ENCODE measurements around the gene VPS29.
"Not testable (repeated sequence)": the region's sequence is repeated elsewhere in the genome, so short reads cannot be mapped to it uniquely, and the experiment has no call there.

VPS29 gene

DNA sequence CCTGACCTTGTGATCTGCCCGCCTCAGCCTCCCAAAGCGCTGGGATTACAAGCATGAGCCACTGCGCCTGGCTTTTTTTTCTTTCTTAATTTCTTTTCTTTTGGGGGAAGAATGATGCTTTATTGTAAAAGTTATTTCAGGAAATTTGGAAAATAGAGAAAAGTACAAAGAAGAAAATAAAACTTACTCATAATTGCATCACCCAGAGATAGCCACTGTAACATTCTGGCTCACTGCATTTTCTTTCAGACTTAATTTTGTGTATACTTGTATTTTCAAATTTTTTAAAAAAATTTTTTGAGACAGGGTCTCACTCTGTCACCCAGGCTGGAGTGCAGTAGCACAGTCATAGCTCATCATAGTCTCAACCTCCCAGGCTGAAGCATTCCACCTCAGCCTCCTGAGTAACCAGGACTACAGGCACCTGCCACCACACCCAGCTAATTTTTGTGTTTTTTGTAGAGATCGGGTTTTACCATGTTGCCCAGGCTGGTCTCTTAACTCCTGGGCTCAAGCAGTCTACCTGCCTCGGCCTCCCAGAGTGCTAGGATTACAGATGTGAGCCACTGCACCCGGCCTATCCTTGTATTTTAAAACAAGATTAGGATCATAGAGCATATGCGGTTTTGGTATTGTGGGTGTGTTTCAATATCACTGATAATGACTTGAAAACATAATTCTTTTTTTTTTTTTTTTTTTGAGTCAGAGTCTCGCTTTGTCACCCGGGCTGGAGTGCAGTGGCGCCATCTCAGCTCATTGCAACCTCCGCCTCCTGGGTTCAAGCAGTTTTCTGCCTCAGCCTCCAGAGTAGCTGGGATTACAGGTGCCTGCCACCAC, 19.2 kb upstream of the VPS29 start:
- not testable (repeated sequence) for DNase-seq

DNA sequence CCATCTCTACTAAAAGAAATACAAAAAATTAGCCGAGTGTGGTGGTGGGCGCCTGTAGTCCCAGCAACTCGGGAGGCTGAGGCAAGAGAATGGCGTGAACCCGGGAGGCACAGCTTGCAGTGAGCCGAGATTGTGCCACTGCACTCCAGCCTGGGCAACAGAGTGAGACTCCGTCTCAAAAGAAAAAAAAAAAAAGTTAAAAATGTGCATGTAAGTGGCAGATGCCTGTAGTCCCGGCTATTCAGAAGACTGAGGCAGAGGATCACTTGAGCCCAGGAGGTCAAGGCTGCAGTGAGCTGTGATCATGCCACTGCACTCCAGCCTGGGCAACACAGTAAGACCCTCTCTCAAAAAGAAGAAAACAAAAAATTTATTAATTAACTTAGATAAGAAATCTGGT, 16.1 kb upstream of the VPS29 start:
- not testable (repeated sequence) for DNase-seq

DNA sequence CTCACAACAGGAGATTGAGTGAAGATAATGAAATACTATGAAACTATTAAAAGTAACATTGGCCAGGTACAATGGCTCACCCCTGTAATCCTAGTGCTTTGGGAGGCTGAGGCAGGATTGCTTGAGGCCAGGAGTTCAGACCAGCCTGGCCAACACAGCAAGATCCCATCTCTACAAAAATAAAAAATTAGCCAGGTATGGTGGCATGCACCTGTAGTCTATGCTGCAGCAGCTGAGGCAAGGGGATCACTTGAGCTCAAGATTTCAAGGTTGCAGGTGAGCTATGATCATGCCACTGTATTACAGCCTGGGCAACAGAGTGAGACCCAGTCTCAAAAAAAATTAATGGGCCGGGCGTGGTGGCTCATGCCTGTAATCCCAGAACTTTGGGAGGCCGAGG, 15.1 kb upstream of the VPS29 start:
- DNase-seq = no peak

DNA sequence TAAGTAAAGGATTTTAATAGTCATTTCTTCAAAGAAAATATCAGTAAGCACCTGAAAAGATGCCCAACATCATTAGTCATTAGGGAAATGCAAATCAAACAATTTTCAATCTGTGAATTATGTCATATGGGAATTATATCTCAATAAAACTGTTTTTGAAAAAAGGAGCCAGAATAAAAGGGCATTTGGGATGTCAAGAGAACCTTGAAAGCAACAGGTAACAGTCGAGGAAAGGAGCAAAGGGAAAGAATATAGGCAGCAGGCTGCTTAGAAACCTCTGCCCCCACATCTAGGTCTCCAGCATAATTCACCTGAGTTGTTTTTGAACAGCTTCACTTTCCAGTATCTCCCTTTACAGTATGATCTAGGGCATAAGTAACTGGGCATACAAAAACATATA, 12.5 kb upstream of the VPS29 start:
- DNase-seq = no peak

DNA sequence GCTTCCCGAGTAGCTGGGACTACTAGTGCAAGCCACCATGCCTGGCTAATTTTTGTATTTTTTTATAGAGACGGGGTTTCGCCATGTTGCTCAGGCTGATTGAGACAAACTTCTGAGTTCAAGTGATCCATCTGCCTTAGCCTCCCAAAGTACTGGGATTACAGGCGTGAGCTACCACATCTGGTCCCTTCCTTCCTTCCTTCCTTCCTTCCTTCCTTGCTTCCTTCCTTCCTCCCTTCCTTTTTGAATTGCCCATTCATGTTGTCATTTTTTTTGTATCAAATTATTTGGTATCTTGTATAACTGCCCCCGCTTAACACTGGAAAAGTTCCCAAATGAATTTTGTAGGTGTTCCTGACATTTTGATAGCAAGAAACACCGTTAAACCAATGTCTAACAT, 11.9 kb upstream of the VPS29 start:
- no peak for DNase-seq

DNA sequence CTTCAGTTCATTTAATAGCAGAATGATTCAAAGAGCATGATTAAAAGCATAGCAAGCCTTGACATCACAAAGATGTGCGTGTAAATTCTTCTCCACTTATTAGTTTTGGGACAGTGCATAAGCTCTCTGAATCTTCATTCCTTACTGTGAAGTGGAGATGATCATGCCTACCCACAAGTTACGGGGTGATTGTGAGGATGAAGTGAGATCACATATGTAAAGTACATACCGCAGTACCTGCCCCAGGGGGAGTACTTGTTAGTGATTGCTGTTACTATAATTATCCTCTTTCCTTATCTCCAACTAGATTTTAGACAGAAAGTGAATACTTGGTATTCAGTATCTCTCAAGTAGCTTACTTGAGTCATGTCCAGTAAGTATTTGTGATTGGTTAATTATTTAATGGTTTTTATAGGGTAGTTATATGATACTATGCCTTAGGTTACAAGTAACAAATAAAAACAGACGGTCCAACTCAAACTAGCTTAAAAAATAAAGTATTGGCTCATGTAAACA, 6.2 kb upstream of the VPS29 start:
- DNase-seq = peak; percentile 20

DNA sequence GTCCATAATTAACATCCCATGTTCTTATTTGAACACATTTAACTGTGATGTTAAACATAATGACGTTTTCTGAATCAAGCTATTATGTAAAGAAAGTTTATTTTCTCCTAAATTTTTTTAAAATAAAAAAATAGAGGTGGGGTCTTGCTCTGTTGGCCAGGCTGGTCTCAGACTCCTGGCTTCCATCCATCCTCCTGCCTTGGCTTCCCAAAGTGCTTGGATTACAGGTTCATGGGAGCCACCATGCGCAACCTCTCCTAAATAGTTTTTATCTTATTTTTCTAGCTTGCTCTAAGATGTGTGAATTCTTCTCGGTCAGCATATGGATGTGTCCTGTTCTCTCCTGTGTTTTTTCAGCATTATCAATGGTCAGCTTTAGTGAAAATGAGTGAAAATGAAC, 3.4 kb upstream of the VPS29 start:
- no peak for DNase-seq

DNA sequence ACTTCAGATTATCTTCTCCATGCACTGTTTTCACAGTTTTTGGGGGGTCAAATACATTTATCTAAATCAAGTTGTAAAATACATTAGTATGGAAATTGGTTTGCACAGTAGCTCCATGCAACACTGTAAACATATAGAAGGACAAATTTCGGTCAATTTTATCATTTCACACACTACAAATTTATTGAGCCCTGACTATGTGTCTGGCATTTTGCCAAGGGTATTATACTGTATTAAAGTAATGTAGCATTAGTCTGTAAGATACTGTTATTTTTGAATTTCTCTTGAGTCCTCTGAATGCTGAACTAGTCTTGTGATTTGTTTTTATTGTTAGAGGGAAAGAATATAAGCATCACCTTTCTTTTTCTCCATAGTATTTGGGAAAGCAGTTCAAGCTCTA, 1.5 kb upstream of the VPS29 start:
- no peak for DNase-seq

DNA sequence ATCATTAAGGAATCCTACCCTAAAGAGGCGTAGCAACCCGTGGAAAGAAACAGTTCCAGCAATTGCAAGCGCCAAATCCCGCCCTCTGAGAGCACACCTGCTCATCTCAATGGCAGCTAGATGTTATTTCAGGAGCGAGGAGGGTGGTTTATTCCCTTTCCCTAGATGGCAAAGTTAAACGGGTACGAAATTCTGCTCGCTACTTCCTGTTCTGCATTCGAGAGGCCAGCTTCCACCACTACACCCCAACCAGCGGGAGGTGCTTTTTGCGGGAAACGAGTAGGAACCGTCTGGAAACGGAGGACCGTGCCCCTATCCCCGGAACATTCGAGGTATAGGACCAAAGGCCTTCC, 536 bp downstream of the VPS29 start:
- DNase-seq = no peak

DNA sequence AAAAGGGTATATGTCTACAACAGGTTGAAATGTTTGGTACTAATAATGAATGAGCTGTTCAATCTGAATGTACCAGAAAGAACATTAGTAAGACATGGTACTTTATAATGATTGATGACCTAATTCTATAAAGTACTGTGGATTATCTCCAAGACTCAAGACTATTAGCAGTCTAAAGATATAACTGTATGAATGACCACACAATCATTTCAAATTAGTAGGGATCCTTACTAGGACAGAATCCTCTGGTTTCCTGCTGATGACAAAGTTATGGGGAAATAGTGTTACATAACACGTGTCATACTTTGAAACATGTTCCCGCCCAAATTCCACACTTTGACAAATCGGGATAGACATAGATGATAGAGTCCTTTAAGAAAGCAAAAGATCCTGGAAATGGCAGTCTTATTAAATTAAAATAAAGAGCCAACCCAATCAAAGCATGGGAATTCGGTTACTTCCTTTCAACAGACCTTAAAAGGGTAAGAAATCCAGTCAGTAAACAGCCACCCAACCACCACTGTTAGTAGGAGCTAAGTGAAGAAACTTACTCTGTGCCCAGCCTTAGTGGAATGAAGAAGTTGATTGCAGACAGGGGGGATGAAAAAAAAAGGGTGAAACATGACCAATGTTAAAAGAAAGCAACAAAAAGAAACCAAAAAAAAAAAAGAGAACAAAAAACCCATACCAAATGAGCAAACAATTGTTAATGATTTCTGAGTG, 2.8 kb downstream of the VPS29 start:
- DNase-seq = no peak

DNA sequence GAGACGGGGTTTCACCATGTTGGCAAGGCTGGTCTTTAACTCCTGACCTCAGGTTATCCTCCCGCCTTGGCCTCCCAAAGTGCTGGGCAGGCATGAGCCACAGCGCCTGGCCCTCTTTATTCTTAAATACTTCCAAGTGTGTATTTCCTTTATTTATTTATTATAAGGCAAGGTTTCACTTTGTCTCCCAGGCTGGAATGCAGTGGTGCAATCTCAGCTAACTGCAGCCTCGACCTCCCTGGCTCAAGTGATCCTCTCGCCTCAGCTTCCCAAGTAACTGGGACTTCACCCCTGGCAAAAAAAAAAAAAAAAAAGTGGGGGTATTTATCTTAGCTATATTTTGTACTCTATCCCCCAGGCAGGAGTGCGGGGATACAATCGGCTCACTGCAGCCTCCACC, 26.5 kb downstream of the VPS29 start:
- DNase-seq = no peak

DNA sequence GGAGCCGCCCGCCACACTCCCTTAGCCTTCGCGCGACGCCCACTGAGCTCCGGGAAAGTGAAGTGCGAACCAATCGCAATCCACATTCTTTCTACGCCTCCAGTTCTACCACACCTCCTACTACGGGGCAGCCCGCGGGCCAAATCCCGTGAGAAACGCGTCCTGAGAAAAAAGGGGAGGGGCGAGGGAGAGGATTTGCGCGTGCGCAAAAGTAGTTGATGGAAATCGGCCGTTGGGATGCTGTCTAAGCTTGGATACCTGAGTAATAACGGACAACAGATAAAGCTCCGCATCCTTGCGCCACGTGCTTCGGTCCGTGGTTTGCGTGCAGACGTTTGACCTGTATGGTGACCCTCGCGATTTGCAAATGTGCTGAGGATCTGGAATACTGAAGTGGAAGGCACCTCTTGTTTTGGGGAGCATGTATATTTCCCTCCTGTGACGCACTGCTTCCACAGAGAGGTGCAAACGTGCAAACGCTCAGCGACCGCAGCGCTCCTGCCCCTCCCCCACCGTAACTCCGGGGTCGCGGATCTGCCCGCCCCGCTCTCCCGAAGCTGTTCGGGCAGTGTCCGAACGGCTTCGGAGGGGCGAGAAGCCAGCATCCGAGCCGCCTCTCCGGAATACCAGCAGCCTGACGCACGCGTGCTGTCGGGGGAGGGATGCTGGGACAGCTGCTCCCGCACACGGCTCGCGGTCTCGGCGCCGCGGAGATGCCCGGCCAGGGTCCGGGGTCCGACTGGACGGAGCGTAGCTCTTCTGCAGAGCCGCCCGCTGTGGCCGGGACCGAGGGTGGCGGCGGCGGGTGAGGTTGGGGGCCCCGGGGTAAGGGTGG, 33.5 kb downstream of the VPS29 start, which contains the start of the genes FAM216A and GPN3:
Gene FAM216A (plus strand): TSS at position 632 of the 835 bp plus-strand sequence. CDS start 31 bp downstream, at position 663.
Gene GPN3 (minus strand): TSS at position 44 of the 835 bp plus-strand sequence. CDS start 54 bp downstream, outside the sequence.
- DNase-seq = peak; percentile 98

DNA sequence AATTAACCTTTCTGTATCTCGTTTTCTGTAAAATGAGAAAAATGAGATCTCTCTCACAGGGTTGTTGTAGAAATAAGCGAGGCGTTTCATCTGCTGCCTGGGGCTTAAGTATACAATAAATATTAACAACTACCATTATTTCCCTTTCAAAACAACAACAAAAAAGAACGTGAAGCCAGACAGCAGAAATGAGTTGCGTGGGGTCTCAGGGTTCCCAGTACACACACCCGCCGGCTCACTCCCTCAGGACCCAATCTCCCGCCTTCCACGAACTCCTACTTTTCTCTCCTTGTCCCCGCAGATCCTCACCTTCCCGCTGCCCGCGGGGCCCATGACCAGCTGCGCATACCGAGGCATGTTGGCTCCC, 34.1 kb downstream of the VPS29 start:
- DNase-seq = no peak

DNA sequence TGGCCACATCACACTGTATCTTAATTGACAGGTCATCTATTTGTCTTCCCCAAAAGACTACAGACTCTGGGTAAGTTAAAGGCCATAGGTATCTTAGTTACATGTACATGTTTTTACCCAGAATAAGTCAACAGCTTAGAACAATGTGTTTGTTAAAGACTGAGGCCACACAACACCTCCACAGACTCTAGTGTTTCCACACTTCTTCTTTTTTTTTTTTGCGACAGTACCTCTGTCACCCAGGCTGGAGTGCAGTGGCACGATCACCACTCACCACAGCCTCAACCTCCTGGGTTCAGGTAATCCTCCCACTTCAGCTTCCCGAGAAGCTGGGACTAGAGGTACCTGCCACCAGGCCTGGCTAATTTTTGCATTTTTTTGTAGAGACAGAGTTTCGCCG, 35.1 kb downstream of the VPS29 start:
- no peak for DNase-seq

DNA sequence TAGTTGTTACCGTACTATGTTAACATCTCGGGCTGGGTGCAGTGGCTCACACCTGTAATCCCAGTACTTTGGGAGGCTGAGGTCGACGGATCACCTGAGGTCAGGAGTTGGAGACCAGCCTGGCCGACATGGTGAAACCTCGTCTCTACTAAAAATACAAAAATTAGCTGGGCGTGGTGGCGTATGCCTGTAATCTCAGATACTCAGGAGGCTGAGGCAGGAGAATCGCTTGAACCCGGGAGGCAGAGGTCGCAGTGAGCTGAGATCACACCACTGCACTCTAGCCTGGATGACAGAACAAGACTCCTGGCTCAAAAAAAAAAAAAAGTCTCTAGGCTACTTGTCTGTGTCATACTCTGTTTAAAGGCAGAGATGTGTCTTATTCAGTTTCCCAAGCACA, 36.1 kb downstream of the VPS29 start:
- not testable (repeated sequence) for DNase-seq

DNA sequence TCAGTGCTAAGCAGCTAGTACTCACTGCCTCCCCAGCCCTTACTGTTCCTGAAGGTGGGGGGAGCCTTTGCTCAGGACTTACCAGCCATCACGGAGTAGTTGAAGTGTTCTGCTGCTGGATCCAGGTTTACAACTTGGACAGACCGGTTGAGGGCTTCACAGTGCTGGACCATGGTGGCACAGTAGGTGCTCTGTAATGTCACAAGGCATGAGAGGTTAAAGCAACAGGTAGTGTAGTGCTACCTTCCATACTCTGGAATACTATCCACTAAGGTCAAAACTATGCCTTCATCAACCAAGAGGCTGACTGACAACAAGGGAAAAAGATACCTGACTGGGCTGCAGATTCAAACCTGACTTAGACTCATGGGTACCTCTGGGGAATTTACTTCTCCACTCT, 36.9 kb downstream of the VPS29 start:
- DNase-seq = no peak

DNA sequence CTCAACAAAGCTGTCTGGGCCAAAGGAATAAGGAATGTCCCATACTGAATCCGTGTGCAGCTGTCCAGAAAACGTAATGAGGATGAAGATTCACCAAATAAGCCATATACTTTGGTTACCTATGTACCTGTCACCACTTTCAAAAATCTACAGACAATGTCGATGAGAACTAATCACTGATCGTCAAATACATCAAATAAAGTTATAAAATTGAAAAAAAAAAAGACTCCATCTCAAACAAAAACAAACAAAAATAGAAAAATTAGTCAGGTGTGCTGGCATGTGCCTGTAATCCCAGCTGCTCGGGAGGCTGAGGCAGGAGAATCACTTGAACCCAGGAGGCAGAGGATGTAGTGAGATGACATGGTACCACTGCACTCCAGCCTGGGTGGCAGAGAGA, 40.7 kb downstream of the VPS29 start:
- not testable (repeated sequence) for DNase-seq

DNA sequence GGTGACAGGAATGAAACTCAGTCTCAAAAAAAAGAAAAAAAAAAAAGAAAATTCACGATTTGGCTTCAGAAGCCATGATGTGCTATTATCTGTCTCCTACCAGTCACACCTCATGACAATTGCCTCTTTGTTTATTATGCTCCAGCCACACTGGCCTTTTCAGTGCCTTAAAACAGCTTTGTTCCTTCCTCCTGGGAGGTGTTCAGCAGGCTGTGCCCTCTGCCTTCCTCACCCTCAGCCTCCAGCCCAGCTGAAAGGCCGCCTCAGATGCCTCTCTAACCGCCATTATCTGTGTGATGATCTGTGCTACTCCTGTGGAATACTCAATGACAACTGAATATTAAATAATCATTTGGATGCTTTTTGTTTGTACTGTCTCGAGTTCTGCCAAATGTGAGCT, 43.2 kb downstream of the VPS29 start:
- no peak for DNase-seq

DNA sequence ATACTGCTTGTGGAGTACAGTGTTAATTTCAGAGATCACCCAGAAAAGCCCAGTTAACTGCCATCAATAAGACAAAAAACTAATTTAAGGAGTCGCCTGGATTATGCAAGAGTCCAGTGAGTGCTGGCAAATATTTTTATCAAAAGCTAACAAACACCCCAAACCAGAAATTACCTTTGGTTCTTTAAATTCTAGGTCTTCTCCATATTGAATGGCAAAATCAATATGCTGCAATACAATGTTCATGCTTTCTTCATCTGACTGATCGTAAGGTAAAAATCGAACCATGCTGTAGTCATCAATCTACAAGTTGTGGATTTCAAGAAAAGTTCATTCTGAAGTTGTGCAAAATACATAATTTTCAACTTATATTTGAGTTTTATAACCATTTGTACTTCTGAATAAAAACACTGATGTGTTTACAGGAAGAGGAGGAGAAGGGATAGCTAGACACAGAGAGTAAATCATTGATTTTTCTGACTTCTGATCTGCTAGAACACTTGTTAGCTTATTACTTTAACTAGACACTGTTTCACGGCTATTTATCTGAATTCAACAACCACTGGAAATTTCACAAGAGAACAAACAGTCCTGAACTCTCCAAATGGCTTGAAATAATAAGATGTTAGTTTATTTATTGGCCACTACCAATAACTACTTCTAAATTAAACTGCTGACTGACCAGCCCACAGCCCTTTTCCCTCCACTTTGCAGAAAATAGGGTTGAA, 48.2 kb downstream of the VPS29 start:
- no peak for DNase-seq

DNA sequence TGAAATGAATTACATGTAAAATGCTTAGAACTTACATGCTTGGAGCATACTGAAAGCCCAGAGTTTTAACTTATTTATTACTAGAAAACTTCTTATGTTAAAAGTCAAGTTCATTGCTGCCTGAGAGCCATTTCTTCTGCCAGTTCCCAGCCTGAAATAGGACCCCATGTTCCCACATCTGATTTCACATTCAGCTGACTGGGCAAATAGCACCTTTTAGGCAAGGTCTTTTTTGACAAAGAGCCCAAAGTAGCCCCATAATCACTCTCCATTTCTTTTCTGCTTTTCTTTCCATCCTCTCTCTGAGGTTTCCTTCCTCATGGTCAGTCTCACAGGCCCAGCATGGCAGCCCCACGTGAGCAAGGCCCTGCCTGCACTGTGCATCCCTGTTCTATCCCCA, 50.6 kb downstream of the VPS29 start:
- DNase-seq = no peak

DNA sequence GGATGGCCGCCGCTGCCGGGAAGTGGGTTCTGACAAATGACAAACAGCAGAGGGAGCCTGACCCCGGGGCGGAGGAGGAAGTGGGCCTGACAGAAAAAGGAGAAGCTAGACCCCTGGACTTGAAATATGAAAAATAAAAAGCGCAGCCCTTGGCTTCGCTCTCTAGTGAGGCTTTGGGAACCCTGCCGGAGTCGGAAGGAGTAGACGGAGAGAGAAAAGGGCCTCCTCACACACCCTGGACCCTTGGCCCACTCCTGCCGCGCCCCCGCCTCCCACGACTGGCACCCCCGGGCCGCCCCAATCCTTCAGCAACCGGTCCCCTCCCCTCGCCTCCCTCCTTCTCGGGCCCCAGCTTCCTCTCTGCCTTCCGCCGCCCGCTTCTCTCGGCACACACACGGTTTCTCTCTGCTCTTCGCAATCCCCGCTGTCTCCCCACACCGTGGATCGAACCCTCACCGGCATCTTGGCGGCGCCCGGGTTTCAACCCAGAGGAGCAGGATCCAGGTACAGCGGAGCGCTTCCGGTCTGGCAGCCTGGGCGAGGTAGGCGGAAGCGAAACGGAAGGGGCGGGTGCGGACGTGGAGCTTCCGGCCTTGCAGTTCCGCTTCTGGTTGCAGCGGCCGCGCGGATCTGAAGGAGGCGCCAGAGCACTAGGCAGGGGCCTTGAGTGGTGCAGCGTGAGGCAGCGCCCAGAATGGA, 52.0 kb downstream of the VPS29 start, which contains the start of gene ARPC3:
Gene ARPC3 (minus strand): TSS at position 539 of the 699 bp plus-strand sequence. CDS start 77 bp downstream, at position 462.
- peak; percentile 92 for DNase-seq

DNA sequence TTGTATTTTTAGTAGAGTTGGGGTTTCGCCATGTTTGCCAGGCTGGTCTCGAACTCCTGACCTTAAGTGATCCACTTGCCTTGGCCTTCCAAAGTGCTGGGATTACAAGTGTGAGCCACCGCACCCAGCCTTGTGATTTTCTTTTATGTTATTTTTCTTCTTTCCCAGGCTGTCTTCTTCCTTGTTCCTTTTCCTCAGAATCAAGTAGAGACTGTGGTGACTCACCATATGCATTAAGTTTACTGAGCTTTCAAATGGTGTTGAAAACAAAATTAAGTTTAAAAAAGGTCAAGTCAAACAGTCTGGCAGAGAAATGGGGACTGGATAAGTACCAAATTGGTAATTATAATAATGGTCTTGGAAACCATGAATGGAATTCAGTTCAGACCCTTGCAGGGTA, 57.5 kb downstream of the VPS29 start:
- no peak for DNase-seq
